SH-SY5Y (cell line): Measurements from ENCODE around the gene HSPB1.

Experiments used
- GATA2 ChIP-seq: IDR thresholded peaks from 2 replicates; pipeline ENCODE4 v1.6.1; 2011; ENCODE audit warnings: mild to moderate bottlenecking, low read depth, low read length
- GATA3 ChIP-seq: IDR thresholded peaks from 2 replicates; pipeline ENCODE4 v1.6.1; 2011; ENCODE audit warnings: low read depth, mild to moderate bottlenecking, low read length, moderate library complexity

DNA sequence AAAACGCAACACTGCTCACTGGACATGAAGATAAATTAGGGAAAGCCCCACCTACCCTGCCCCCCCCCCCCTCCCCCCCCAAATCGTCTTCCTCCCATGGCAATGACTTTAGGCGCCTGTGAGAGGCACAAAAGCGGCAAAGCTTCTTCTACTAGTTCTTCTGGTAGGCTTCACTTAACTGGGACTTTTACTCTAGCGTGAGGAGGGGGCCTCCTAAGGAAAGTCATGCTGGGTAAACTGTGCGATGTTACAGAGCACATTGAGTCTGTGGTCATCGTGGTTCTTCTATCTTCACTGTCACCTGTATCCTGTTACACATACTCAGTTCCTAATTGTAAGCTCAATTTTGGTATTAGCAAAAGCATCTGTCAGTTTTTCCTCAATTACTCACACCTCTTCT lies 25.1 kb downstream of the HSPB1 start:
- TF ChIP-seq GATA2 (no peak), GATA3 (no peak)
